Naive B cell (primary cell): ENCODE data around the gene WDFY3. TPM values are rescaled to one million over a fixed set of nuclear protein-coding genes. Genes with fewer than 3 reads are reported as not detected.

Experiments used
- ATAC-seq, 2 donors: fragments of 150-1000 bp; cut with Tn5 transposase; 2 replicates each; pipeline ENCODE4 v1.10.0; 2021; ENCODE audit warnings: low read depth in 2 of 2, mild to moderate bottlenecking in 2 of 2, moderate library complexity in 2 of 2
- DNase-seq: peaks from one replicate; pipeline ENCODE4 v3.0.0; 2022
- H3K27ac Mint-ChIP-seq, 6 donors: one replicate each; pipeline ENCODE4 v1.8.0; 2020 to 2022; ENCODE audit warnings: mild to moderate bottlenecking in 6 of 6, mixed read lengths in 6 of 6, moderate library complexity in 5 of 6, inconsistent platforms in 2 of 6
- H3K27me3 Mint-ChIP-seq, 3 donors: one replicate each; pipeline ENCODE4 v1.8.0; 2021 to 2022; ENCODE audit warnings: mixed read lengths in 3 of 3, mild to moderate bottlenecking in 1 of 3
- H3K36me3 Mint-ChIP-seq, 2 donors: one replicate each; pipeline ENCODE4 v1.8.0; 2020 to 2022; ENCODE audit warnings: mixed read lengths in 2 of 2, inconsistent platforms in 1 of 2, mild to moderate bottlenecking in 1 of 2
- H3K4me1 Mint-ChIP-seq, 3 donors: one replicate each; pipeline ENCODE4 v1.8.0; 2020 to 2022; ENCODE audit warnings: mixed read lengths in 3 of 3, inconsistent platforms in 1 of 3, mild to moderate bottlenecking in 1 of 3, moderate library complexity in 1 of 3
- H3K4me3 Mint-ChIP-seq, 8 donors: one replicate each; pipeline ENCODE4 v1.8.0; 2020 to 2022; ENCODE audit warnings: mild to moderate bottlenecking in 8 of 8, mixed read lengths in 8 of 8, moderate library complexity in 8 of 8, inconsistent platforms in 2 of 8
- H3K9me3 Mint-ChIP-seq, 7 donors: one replicate each; pipeline ENCODE4 v1.8.0; 2020 to 2022; ENCODE audit warnings: mixed read lengths in 7 of 7, mild to moderate bottlenecking in 5 of 7, inconsistent platforms in 2 of 7, moderate library complexity in 1 of 7
- polyA plus RNA-seq, 6 donors: library from polyadenylated mRNA; unstranded; fragments of 300-500 nt; fragmentation: Illumina TruSeq; gene quantifications; one replicate each; pipeline ENCODE4 v1.2.3, GENCODE V29; 2021; ENCODE audit warnings: low read depth in 6 of 6

WDFY3 gene
- polyA plus RNA-seq, 6 donors from 2014 or later = 0.19 TPM; not detected in 5

DNA sequence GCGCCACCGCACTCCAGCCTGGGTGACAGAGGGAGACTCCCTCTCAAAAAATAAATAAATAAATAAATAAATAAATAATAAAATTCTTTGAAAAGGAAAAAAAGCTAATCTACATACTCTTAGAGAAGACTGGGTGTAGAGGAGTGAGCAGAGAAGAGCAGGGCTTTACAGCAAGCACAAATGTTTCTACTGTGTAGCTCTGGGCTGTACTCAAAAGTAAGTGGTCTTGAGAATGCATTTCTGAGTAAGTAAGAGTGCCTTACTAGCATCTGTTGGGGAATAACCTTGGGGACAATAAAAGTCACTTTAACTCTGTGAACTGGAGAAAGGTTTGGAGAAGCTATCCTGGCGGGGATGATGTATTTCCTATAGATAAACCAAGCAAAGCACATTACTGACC is 185.8 kb downstream of the WDFY3 start:
- DNase-seq (no peak), ATAC-seq (no peak)
- Mint-ChIP-seq H3K4me3 (no peak overlapping the region), H3K9me3 (peaks cover 0 to 3% (median 0%) of the 10 kb centered on the region in 7 donors), H3K27me3 (no peaks in the 10 kb centered on the region), H3K27ac (no peak overlapping the region), H3K36me3 (no peaks in the 10 kb centered on the region), H3K4me1 (no peaks in the 10 kb centered on the region)

GRCh38 chr4:84778041-84778440 is 188.4 kb downstream of the WDFY3 start:
- Mint-ChIP-seq H3K36me3 (no peaks in the 10 kb centered on the region), H3K27ac (no peak overlapping the region), H3K4me1 (no peaks in the 10 kb centered on the region), H3K27me3 (no peaks in the 10 kb centered on the region), H3K9me3 (peaks cover 0 to 3% (median 0%) of the 10 kb centered on the region in 7 donors), H3K4me3 (no peak overlapping the region)
- ATAC-seq (no peak), DNase-seq (no peak)

DNA sequence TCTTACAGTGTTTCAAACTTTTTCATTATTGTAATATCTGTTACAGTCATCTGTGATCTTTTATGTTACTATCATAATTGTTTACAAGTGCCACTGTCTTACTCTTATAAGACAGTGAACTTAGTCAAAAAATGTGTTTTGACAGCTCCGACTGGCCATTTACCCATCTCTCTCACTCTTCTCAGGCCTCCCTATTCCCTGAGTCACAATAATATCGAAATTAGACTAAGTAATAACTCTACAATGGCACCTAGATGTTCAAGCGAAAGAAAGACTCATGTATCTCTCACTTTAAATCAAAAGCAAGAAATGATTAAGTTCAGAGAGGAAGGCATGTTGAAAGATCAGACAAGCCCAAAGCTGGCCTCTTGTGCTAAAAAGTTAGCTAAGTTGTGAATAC is 199.3 kb downstream of the WDFY3 start:
- Mint-ChIP-seq H3K27ac (no peak overlapping the region), H3K9me3 (no peaks in the 10 kb centered on the region), H3K36me3 (no peaks in the 10 kb centered on the region), H3K27me3 (no peaks in the 10 kb centered on the region), H3K4me3 (no peak overlapping the region), H3K4me1 (no peaks in the 10 kb centered on the region)
- DNase-seq (no peak), ATAC-seq (no peak)

DNA sequence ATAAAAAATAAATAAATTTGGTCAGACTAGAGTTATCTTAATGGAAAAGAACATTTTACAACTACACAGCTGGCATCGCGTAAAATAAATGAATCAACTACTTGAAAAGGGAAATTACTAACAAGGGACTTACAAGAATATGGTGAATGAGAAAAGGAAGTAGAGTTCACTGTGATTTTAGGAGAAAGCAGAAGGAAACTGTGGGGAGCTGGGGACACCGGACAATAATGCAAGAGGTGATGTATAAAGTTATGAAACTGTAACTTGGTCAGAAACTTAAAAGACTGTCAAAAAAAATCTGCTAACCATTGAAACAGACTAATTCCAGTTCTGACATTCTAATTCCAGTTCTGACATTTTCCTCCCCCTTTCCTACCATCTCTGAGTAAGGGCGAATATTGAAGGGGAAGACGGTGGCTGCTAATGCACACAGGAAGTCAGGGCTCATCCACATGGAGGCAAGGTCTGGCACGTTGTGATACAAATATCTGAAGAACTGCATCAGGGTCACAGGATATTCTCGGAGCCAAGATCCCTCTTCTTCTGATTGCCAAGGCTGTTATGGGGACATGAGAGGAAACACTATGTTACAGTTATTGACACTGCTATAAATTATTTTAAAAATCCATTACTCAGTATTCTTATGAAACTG is 213.0 kb downstream of the WDFY3 start:
- peaks cover 0 to 4% (median 0%) of the 10 kb centered on the region in 3 donors for H3K4me1 Mint-ChIP-seq
- DNase-seq = no peak
- ATAC-seq = no peak
- no peak overlapping the region for H3K27ac Mint-ChIP-seq
- H3K36me3 Mint-ChIP-seq = no peaks in the 10 kb centered on the region
- no peak overlapping the region for H3K4me3 Mint-ChIP-seq
- no peaks in the 10 kb centered on the region for H3K27me3 Mint-ChIP-seq
- no peaks in the 10 kb centered on the region for H3K9me3 Mint-ChIP-seq

- H3K27ac Mint-ChIP-seq = no peak overlapping the region
- no peaks in the 10 kb centered on the region for H3K36me3 Mint-ChIP-seq
- no peaks in the 10 kb centered on the region for H3K9me3 Mint-ChIP-seq
- DNase-seq (no peak), ATAC-seq (no peak)
- H3K4me1 Mint-ChIP-seq = peaks cover 0 to 4% (median 0%) of the 10 kb centered on the region in 3 donors
- no peak overlapping the region for H3K4me3 Mint-ChIP-seq
- H3K27me3 Mint-ChIP-seq = no peaks in the 10 kb centered on the region
Observed at GRCh38 chr4:84751707-84752106, 214.8 kb downstream of the WDFY3 start.

DNA sequence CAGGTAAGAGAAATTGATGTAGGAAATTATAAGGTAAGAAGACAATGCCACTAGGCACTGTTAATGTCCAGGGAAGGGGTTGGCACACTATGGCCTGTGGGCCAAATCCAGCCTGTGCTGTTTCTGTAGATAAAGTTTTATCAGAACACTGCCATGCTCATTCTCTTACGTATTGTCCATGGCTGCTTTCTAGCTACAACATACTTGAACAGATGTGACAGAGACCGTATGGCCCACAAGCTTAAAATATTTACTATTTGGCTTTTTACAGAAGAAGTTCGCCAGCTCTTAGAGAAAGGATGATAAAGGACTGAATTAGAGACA is 215.6 kb downstream of the WDFY3 start:
- peaks cover 0 to 4% (median 0%) of the 10 kb centered on the region in 3 donors for H3K4me1 Mint-ChIP-seq
- no peak overlapping the region for H3K27ac Mint-ChIP-seq
- H3K4me3 Mint-ChIP-seq = no peak overlapping the region
- DNase-seq (no peak), ATAC-seq (no peak)
- H3K27me3 Mint-ChIP-seq = no peaks in the 10 kb centered on the region
- H3K9me3 Mint-ChIP-seq = no peaks in the 10 kb centered on the region
- no peaks in the 10 kb centered on the region for H3K36me3 Mint-ChIP-seq

DNA sequence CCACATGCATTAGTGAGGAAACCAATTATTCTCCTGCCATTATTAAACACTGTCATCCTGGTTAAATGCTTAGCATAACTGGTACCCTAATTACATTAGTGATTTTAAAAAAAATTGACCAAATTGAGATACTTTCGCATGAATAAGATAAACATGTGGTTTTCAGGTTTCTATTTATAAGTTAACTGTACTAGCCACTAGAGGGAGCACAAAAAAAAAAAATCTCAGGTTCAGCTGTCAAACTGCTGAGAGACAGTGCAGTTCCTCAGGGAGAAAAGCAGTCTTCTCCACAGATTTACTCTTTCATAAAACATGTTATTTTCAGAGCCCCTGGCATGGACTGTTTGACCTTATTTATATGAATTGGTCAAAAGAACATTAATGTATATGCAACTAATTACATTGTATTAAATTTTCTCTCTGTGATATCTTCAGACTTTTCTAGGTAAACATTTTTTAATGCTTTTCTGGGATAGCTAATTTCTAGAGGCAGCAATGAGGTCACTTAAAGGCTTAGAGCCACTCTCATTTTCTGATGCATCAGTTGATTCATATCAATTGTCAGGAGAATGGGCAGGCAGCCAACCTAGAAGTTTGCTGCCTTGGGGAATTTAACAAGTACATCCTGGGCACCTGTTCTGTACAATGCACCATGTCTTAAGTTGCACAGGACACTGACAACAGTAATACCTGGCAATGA is 216.1 kb downstream of the WDFY3 start:
- H3K9me3 Mint-ChIP-seq = no peaks in the 10 kb centered on the region
- no peak overlapping the region for H3K4me3 Mint-ChIP-seq
- H3K27me3 Mint-ChIP-seq = no peaks in the 10 kb centered on the region
- ATAC-seq (no peak), DNase-seq (peak; percentile 4)
- peaks cover 0 to 4% (median 0%) of the 10 kb centered on the region in 3 donors for H3K4me1 Mint-ChIP-seq
- no peak overlapping the region for H3K27ac Mint-ChIP-seq
- no peaks in the 10 kb centered on the region for H3K36me3 Mint-ChIP-seq

- Mint-ChIP-seq H3K9me3 (no peaks in the 10 kb centered on the region), H3K27me3 (no peaks in the 10 kb centered on the region), H3K27ac (no peak overlapping the region), H3K4me1 (no peaks in the 10 kb centered on the region), H3K36me3 (no peaks in the 10 kb centered on the region), H3K4me3 (no peak overlapping the region)
- DNase-seq (no peak), ATAC-seq (no peak)
Observed at GRCh38 chr4:84740057-84740456, 226.4 kb downstream of the WDFY3 start.

DNA sequence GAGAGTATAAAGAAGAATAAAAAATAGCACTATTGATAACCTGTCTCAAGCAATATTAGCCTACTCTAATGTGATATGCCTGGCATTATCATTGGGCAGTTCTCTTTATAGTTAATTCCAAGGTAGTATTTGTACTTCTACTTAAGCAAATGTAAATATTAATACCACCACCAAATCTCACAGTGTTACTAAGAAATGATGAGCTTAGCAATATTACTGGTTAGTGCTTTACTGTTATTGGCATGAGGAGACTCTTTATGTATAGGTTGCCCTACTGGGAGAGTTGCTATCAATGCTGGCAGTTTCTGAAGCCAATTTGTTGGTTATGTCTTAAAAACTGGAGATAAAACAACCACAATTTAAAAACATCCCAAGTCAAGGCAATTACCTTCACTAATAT is 227.9 kb downstream of the WDFY3 start:
- DNase-seq (no peak), ATAC-seq (no peak)
- Mint-ChIP-seq H3K36me3 (no peaks in the 10 kb centered on the region), H3K27me3 (no peaks in the 10 kb centered on the region), H3K9me3 (peaks cover 0 to 1% (median 0%) of the 10 kb centered on the region in 7 donors), H3K4me1 (no peaks in the 10 kb centered on the region), H3K4me3 (no peak overlapping the region), H3K27ac (no peak overlapping the region)

GRCh38 chr4:84737656-84738055 is 228.8 kb downstream of the WDFY3 start:
- no peak for ATAC-seq
- no peaks in the 10 kb centered on the region for H3K4me1 Mint-ChIP-seq
- H3K27ac Mint-ChIP-seq = no peak overlapping the region
- peaks cover 0 to 1% (median 0%) of the 10 kb centered on the region in 7 donors for H3K9me3 Mint-ChIP-seq
- no peaks in the 10 kb centered on the region for H3K36me3 Mint-ChIP-seq
- no peak for DNase-seq
- H3K27me3 Mint-ChIP-seq = no peaks in the 10 kb centered on the region
- no peak overlapping the region for H3K4me3 Mint-ChIP-seq

GRCh38 chr4:84734037-84734436 is 232.5 kb downstream of the WDFY3 start:
- Mint-ChIP-seq H3K36me3 (no peaks in the 10 kb centered on the region), H3K27me3 (no peaks in the 10 kb centered on the region), H3K9me3 (peaks cover 0 to 1% (median 0%) of the 10 kb centered on the region in 7 donors), H3K4me1 (peaks cover 0 to 7% (median 0%) of the 10 kb centered on the region in 3 donors), H3K27ac (no peak overlapping the region), H3K4me3 (no peak overlapping the region)
- ATAC-seq (no peak), DNase-seq (no peak)

DNA sequence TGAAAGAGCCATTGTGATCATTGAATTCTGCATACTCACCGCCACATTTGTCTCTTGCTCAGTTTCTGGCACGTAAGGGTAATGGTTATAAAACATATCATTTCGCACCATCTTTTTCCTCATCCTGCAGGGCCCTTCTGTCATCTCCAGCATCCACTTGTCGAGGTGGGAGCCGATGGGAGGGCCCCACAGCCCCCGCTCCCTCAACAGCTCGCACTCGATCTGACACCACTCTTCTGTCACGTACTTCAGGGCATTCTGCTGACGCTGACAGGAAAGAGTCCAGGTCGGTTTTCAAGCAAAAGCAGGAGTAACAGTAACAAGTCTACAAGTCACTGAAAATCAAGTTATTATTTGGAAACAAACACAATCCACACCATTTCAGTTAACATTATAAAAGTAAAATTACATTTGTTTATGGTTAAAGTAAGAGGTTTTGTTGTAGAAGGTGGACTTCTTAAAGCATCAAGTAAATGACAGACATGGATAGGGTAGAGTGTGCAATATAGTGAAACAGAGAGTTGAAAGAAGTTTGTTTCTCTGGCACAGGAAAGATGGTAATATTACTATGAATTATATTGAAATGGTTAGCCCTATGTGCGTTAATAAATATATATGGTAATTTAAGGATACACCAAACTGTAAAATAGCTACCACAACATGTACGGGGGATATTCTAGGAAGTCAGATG is 233.0 kb downstream of the WDFY3 start:
- Mint-ChIP-seq H3K4me1 (peaks cover 0 to 7% (median 0%) of the 10 kb centered on the region in 3 donors), H3K27me3 (no peaks in the 10 kb centered on the region), H3K9me3 (peaks cover 0 to 1% (median 0%) of the 10 kb centered on the region in 7 donors), H3K4me3 (no peak overlapping the region), H3K27ac (no peak overlapping the region), H3K36me3 (no peaks in the 10 kb centered on the region)
- DNase-seq (no peak), ATAC-seq (no peak)

DNA sequence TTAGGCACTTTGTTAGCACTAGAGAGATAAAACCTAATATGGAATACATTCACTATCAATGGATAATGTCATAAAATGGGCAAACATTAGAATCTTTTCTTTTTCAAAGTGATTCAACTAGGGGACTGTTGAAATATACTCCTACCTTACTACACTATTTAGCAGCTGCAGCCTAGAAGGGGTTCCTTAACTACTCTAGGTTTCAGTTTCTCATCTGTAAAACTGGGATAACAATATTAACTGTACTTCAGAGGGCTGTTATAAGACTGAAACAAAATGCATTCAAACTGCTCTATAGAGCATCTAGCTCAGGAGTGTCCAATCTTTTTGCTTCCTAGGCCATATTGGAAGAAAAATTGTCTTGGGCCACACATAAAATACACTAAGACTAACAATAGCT is 236.1 kb downstream of the WDFY3 start:
- no peaks in the 10 kb centered on the region for H3K27me3 Mint-ChIP-seq
- no peaks in the 10 kb centered on the region for H3K36me3 Mint-ChIP-seq
- DNase-seq = no peak
- no peak overlapping the region for H3K4me3 Mint-ChIP-seq
- H3K9me3 Mint-ChIP-seq = peaks cover 0 to 1% (median 0%) of the 10 kb centered on the region in 7 donors
- no peak for ATAC-seq
- H3K27ac Mint-ChIP-seq = no peak overlapping the region
- peaks cover 0 to 7% (median 0%) of the 10 kb centered on the region in 3 donors for H3K4me1 Mint-ChIP-seq

- Mint-ChIP-seq H3K4me3 (no peak overlapping the region), H3K27me3 (no peaks in the 10 kb centered on the region), H3K36me3 (no peaks in the 10 kb centered on the region), H3K4me1 (peaks cover 0 to 7% (median 0%) of the 10 kb centered on the region in 3 donors), H3K9me3 (no peaks in the 10 kb centered on the region), H3K27ac (no peak overlapping the region)
- DNase-seq = no peak
- no peak for ATAC-seq
Observed at GRCh38 chr4:84727491-84727890, 239.0 kb downstream of the WDFY3 start.
